Suppressor macrophage treated with lipopolysaccharide for 1 hour (primary cell): ENCODE measurements around the gene PDE9A.
A peak's percentile ranks its signal among the peaks of the same experiment; 100 is the strongest.

Experiments
- DNase-seq, 3 donors: peaks; one replicate each; pipeline ENCODE4 v3.0.0-alpha.2; 2020 to 2022

Gene PDE9A

GRCh38 chr21:42658320-42659105, 5.1 kb downstream of the PDE9A start:
- no peak for DNase-seq

DNA sequence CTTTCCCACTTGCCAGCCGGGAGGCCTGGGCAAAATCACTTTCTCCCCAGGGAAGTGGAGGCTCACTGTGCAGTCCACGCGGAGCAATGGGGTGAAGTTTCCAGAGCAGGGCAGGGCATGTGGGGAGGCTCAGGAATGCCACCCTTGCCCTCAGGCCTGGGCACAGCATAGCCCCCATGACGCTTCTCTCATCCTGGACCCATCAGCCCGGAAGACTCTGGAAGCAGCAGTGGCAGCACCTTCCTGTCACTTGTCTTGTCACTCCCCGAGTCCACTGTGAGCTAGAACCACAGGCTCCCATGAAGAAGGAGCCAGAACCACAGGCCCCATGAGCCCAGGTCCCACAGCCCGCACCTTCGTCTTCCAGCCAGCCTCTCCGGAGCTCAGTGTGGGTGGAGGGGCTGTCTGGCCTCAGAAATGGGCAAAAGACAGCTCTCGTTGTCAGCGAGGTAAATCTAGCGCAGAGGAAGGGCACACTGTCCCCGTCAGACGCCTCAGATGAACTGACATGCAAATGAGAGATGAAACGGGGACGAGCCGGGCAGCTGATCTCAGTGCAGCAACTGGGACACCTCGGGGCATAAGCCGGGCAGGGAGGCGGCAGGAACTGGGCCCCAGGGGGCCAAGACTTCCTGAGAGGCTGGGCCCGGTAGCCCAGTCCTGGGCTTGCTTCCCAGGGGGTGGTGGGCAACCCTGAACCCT, 6.1 kb downstream of the PDE9A start:
- DNase-seq = no peak

GRCh38 chr21:42660118-42660470, 6.7 kb downstream of the PDE9A start:
- no peak for DNase-seq

DNA sequence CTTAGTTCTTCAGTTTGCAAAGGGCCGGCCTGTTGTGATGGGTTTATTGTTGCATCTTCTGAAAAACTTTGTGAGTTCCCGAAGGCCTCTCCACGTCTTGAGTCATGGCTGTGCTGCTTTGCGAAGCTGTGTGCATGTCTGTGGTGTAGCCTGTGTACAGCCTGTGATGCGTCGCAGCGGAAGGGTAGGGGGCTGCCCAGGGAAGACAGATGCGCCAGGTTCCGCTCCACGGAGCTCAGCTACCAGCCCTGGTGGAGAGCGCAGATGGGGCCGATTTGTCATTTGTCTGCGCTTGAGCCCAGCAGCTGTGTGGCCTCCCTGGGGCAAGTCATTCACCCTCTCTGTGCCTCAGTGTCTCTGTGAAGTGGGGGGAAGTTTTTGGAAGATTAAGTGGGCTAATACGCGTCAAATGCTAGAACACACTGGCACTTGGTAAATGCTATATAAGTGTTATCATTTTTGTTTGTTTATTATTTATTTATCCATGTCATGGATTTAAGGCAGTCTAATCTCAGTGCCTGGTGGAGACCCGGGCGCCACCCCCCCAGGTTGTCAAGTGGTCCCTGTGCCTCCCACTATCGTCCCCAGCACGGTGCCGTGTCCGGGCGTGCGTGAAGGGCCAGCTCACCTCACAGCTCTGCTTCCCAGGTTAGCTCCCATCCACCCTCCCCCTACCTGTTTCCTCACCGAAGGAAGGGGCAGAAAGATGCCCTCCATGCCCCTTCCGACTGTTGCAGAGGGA, 8.4 kb downstream of the PDE9A start:
- DNase-seq = no peak

- no peak for DNase-seq
Observed at GRCh38 chr21:42662430-42663199, 9.2 kb downstream of the PDE9A start.

DNA sequence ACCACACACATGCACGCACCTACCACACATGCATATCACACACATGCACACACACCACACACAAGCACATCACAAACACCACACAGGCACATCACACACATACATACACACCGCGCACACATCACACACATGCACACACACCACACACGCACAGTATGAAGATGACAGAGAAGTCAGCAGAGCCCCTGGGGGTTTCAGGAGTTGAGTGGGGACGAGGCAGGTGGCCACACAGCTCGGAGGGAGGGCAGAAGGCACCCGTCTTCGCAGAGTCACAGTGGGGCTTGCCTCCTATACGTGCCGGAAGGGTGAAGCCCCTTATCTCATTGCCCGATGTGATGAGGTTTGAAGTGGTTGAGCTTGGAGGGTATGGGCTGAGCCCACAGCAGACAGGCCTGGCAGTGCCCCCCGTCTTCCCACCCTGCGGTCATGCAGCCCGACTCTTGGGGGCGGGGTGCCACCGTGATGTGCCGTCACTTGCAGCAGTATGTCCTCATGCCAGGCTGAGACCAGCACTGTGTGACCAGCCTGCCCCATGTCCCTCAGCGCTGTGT, 9.9 kb downstream of the PDE9A start:
- no peak for DNase-seq

DNA sequence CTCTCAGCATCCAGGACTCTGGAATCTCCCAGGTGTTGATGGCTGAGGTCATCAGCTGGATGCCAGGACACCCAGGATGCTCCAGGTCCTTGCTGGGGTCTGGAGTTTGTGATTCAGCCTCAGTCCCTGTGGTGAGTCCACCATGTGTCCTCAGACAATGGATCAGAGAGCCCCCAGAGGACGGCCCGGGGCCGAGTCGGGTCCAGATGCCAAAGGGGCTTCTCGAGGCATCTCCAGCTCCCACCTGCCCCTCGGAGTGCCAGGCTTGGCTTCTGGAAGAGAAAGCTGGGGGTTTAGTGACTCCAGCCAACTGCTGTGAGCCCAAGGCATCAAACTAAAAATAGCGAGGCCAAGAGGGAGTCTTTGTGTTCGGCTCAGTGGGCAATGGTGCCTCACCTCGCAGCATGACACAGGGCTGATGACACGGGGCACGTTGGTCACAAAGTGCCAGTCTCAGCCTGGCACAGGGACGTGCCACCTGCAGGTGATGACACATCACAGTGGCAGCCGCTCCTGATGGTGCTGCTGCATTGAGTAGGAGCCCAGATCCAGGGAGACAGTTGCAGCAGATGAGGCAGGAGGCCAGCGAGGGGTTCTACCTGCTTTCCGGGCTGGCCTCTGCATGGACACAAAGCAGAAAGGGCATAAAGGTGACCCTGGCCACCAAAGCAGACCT, 10.6 kb downstream of the PDE9A start:
- DNase-seq = no peak

DNA sequence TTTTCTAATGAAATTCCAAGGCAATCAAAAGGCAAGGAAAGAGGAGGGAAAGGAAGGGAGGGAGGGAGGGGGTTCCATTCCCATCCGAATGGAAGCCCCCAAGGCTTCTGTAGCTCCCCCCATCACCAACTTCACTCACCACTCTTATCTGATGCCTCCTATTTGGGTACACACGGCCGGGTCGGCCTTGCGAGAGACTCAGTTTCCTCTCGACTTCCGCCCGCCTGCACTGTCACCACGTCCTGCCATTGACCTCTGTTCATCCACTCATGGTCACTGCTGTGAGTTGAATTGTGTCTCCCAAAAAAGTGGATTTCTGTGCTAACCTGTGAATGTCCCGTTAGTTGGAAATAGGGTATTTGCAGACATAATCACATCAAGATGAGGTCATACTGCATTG, 11.2 kb downstream of the PDE9A start:
- DNase-seq = no peak

DNA sequence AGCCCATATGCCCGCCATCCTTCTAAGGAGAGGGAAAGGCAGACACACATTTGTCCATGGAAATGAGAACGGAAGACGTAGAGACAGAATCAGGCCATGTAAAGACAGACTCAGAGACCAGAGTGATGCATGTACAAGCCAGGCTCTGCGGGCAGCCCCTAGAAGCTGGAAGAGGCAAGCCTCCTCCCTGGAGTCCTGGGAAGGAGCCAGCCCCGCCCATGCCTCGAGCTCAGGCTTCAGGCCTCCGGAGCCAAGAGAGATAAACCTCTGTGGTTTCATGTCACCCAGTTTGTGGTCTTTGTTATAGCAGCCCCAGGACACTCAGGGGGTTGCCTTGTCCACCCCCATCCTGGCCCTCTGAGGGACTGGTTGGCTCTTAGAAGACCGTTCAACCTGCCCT, 11.6 kb downstream of the PDE9A start:
- no peak for DNase-seq

DNA sequence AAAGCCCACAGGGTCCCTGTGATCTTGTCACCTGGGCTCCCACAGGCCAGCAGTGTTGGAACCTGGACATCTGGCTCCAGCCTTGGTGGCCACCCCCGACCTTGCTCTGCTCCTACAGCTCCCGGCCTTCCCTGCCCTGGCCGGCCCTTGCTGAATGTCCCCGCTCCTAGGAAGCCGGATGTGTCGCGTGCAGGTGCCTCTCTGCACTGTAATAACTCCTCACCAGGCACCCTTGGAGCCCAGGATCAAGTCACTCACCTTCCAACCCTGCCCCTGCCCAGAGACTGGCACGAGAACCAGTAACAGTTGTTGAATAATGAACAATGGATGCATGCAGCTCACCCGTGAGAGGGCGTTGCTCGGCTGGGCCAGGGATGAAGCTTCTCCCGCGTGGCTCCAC, 12.1 kb downstream of the PDE9A start:
- no peak for DNase-seq

DNA sequence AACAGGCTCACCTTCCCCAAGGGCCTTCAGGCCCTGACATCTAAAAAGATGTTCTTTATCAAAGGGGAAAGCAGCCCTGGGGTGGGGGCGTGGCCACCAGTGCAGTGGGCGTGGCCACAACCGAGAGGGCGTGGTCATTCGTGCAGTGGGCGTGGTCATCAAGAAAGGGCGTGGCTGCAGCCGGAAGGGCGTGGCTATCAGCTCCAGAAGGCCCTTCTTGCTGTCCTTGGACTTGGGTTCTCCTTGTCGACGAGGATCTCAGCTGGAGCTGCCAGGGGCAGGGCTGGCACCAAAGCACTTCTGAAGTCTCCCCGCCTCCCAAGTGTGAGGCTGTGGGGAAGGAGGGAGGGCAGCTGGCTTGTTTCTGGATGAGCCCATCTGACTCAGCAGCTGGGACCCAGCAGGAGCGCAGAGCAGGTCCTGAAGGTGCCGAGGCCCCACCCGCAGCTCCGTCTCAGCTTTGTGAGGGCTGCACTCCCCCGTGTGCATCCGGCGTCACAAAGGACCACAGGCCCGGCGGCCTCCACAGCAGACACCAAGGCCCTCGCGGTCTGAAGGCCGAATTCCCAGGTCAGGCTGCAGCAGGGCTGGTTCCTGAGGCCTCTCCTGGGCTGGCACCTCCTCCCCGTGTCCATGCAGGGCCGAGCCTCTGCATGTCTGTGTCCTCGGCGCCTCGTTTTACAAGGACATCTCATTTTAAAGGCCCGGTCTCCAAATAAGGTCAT, 12.8 kb downstream of the PDE9A start:
- DNase-seq = peak; percentile 38 to 59 (median 45)

GRCh38 chr21:42666925-42667324, 13.5 kb downstream of the PDE9A start:
- DNase-seq = no peak

GRCh38 chr21:42668298-42668992, 15.0 kb downstream of the PDE9A start:
- DNase-seq = no peak

GRCh38 chr21:42669041-42669440, 15.6 kb downstream of the PDE9A start:
- DNase-seq = no peak

DNA sequence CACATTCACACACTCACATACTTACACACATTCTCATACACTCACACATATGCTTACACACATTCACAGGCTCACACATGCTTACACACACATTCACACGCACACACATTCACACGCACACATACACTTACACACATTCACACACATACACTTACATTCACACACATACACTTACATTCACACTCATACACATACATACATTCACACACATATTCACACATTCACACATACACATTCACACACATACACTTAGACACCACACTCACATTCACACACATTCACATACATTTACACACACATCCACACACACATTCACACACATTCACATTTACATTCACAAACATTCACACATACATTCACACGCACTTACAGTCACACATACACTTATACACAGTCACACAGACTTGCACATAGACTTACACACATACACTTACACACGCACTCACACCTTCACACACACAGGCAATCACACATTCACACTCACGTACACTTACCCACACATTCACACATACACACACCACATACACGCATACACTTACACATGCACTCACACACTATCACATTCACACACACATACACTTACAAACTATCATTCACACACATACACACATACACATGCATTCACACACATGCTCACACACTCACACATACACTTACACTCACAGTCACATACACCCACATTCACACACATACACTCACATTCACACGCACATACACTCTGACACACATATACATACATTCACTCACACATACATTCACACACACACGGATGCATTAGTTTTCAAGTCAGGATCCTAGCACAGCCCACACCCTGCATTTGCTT, 16.8 kb downstream of the PDE9A start:
- no peak for DNase-seq

DNA sequence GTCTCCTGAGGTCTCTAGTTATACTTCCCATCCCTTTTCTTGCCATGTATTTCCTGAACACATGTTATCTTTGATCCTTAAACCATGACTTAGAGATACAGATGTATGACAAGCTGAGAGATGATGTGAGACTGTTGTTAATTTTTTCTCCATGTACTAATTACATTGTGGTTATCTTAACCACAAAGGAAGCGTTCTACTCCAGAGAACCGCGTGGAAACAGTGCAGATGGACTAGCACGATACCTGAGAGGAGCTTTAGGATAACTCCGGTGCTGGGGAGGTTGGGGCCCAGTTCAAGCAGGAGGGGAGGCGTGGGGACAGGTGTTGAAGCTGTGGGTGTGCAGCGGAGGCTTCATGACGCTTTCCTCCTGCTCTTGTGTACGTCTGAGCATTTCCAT, 17.5 kb downstream of the PDE9A start:
- no peak for DNase-seq

DNA sequence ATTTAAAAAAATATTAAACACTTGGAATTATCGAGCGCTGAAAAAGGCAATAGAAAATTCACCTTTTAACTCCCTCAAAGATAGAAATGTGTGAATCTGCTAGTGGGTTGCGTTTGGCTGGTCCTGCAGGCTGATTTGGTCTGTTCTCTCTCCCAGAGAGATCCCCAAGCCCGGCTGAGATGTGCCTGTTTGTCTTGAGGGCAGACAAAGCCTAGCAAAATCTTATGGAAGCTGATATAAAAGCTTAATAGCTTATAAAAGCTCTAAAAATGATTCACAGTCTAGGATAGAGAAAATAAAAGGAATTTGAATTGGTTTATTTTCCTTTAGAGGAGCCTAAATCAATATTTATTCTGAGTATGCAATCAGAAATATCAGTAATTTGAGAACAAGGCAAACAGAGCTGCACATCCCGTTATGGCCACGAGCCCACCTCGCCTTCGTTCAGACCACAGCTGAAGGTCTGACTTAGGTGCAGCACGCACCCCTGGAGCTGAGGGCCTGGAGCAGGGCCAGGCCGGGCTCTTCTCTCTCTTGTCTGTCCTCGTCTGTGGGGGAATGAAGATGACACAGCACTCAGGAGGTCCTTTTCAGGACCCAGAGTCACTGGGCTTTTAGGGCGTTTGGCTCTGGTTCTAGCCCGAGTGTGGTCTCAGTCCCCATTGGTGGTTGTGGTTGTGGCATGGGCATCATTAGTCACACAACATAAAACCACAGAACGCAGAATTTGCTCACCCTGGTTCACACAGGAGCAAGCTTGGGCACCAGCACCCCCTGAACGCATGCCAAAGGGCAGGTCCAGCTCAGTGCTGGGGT, 18.6 kb downstream of the PDE9A start:
- no peak for DNase-seq

DNA sequence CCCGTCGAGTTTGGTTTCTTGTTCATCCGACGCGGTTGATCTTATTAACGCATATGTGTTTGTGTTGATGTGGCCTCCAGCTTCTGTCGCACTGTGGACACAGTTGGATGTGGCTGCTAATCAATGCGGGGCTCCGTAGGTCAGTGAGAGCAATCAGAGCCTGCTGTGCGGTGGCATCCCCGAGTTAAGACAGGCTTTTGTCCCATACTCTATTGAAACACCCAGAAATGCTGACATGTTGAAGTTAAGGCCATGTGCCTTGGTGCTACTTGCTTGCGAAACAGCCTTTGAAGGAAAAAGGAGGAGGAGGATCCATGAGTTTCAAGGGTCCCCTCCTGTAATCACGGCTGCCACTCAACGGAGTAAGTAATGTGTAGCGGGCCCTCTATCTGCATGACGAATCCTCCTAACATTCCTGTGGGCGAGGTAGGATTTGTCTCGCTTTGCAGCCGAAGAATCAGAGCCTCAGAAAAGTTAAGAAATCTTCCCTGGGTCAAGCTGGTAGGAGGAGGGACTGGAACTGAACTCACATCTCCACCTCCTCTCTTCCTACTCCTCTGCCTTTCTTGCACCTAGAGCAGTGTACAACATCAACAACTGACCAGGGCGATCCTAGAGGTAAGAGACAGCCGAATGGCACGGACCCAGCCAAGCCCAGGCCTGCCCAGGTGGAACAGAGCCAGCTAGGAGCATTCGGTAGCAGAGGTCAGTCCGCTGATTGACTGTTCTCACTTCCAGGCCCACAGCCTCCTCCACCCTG, 19.5 kb downstream of the PDE9A start:
- DNase-seq = no peak
